Measurements from ENCODE around the gene DEFB129. TPM values are rescaled to one million over a fixed set of nuclear protein-coding genes. Genes with fewer than 3 reads are reported as not detected.

The DEFB129 gene
- polyA plus RNA-seq, 1 donor from 2014 or later, result not detected

- H3K36me3 ChIP-seq (ENCODE audit: insufficient read depth, low read length), result no peaks in the 10 kb centered on the region
- H3K9me3 ChIP-seq (ENCODE audit: low read length), result no peaks in the 10 kb centered on the region
- no peak overlapping the region for H3K4me2 ChIP-seq (ENCODE audit: low read length)
- H3K79me2 ChIP-seq (replicated peaks; ENCODE audit: insufficient read depth, low read length), result no peaks in the 10 kb centered on the region
- H3F3A ChIP-seq (ENCODE audit: insufficient read depth, low read length, poor library complexity, severe bottlenecking), result no peaks in the 10 kb centered on the region
- no peak overlapping the region for H3K27ac ChIP-seq (ENCODE audit: low read length)
- no peak overlapping the region for H3K9ac ChIP-seq (ENCODE audit: low read length)
- TF ChIP-seq TAF1 (IDR thresholded peaks at IDR 0.05; ENCODE audit: low read depth) (no peak), EZH2 (IDR thresholded peaks at IDR 0.05; ENCODE audit: borderline replicate concordance, insufficient read depth, low read length, poor library complexity, severe bottlenecking) (no peak), EP300 (conservative IDR thresholded peaks at IDR 0.05; ENCODE audit: poor library complexity, severe bottlenecking) (no peak), RAD21 (conservative IDR thresholded peaks at IDR 0.05) (no peak), MXI1 (conservative IDR thresholded peaks at IDR 0.05; ENCODE audit: poor library complexity, severe bottlenecking) (no peak), SMC3 (conservative IDR thresholded peaks at IDR 0.05; ENCODE audit: poor library complexity) (no peak), POLR2AphosphoS5 (IDR thresholded peaks at IDR 0.05) (no peak)
- TF ChIP-seq, protein P1, sequence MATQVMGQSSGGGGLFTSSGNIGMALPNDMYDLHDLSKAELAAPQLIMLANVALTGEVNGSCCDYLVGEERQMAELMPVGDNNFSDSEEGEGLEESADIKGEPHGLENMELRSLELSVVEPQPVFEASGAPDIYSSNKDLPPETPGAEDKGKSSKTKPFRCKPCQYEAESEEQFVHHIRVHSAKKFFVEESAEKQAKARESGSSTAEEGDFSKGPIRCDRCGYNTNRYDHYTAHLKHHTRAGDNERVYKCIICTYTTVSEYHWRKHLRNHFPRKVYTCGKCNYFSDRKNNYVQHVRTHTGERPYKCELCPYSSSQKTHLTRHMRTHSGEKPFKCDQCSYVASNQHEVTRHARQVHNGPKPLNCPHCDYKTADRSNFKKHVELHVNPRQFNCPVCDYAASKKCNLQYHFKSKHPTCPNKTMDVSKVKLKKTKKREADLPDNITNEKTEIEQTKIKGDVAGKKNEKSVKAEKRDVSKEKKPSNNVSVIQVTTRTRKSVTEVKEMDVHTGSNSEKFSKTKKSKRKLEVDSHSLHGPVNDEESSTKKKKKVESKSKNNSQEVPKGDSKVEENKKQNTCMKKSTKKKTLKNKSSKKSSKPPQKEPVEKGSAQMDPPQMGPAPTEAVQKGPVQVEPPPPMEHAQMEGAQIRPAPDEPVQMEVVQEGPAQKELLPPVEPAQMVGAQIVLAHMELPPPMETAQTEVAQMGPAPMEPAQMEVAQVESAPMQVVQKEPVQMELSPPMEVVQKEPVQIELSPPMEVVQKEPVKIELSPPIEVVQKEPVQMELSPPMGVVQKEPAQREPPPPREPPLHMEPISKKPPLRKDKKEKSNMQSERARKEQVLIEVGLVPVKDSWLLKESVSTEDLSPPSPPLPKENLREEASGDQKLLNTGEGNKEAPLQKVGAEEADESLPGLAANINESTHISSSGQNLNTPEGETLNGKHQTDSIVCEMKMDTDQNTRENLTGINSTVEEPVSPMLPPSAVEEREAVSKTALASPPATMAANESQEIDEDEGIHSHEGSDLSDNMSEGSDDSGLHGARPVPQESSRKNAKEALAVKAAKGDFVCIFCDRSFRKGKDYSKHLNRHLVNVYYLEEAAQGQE (IDR thresholded peaks at IDR 0.05; ENCODE audit: borderline replicate concordance), result no peak
- TF ChIP-seq, protein P2, sequence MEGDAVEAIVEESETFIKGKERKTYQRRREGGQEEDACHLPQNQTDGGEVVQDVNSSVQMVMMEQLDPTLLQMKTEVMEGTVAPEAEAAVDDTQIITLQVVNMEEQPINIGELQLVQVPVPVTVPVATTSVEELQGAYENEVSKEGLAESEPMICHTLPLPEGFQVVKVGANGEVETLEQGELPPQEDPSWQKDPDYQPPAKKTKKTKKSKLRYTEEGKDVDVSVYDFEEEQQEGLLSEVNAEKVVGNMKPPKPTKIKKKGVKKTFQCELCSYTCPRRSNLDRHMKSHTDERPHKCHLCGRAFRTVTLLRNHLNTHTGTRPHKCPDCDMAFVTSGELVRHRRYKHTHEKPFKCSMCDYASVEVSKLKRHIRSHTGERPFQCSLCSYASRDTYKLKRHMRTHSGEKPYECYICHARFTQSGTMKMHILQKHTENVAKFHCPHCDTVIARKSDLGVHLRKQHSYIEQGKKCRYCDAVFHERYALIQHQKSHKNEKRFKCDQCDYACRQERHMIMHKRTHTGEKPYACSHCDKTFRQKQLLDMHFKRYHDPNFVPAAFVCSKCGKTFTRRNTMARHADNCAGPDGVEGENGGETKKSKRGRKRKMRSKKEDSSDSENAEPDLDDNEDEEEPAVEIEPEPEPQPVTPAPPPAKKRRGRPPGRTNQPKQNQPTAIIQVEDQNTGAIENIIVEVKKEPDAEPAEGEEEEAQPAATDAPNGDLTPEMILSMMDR (IDR thresholded peaks at IDR 0.05; ENCODE audit: poor library complexity, severe bottlenecking), result no peak
- H3K9me2 ChIP-seq (ENCODE audit: insufficient read depth, low read length), result no peaks in the 10 kb centered on the region
- no peak overlapping the region for H3K4me3 ChIP-seq (ENCODE audit: low read length)
- H2AFZ ChIP-seq (ENCODE audit: low read depth, low read length), result no peak overlapping the region
- H3K27me3 ChIP-seq (ENCODE audit: insufficient read depth, low read depth, low read length), result no peaks in the 10 kb centered on the region
- no peaks in the 10 kb centered on the region for H4K20me1 ChIP-seq (ENCODE audit: insufficient read depth)
Measured at GRCh38 chr20:271528-271927, 44.5 kb downstream of the DEFB129 start.

DNA sequence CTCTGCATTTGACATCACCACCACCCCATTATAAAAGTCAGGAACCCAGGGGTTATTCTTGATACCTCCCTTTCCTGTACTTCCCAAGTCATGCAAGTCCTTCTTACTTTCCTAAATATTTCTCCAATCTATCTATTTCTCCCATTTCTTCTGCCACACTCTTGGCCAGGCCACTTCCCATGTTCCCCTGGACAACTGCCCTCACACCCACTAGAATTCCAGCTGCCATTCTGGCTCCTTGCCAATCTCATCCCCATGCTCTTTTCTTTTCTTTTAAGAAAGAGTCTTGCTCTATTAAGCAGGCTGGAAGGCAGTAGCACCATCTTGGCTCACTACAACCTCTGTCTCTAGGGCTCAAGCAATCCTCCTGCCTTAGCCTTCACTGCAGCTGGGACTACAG, 45.7 kb downstream of the DEFB129 start:
- H4K20me1 ChIP-seq (ENCODE audit: insufficient read depth), result no peaks in the 10 kb centered on the region
- H3K36me3 ChIP-seq (ENCODE audit: insufficient read depth, low read length), result no peaks in the 10 kb centered on the region
- no peaks in the 10 kb centered on the region for H3F3A ChIP-seq (ENCODE audit: insufficient read depth, low read length, poor library complexity, severe bottlenecking)
- no peak overlapping the region for H3K4me3 ChIP-seq (ENCODE audit: low read length)
- TF ChIP-seq POLR2AphosphoS5 (IDR thresholded peaks at IDR 0.05) (no peak), RAD21 (conservative IDR thresholded peaks at IDR 0.05) (no peak), EP300 (conservative IDR thresholded peaks at IDR 0.05; ENCODE audit: poor library complexity, severe bottlenecking) (no peak), EZH2 (IDR thresholded peaks at IDR 0.05; ENCODE audit: borderline replicate concordance, insufficient read depth, low read length, poor library complexity, severe bottlenecking) (no peak), SMC3 (conservative IDR thresholded peaks at IDR 0.05; ENCODE audit: poor library complexity) (no peak), MXI1 (conservative IDR thresholded peaks at IDR 0.05; ENCODE audit: poor library complexity, severe bottlenecking) (no peak), TAF1 (IDR thresholded peaks at IDR 0.05; ENCODE audit: low read depth) (no peak)
- TF ChIP-seq, protein P1 (IDR thresholded peaks at IDR 0.05; ENCODE audit: borderline replicate concordance), result no peak
- TF ChIP-seq, protein P2 (IDR thresholded peaks at IDR 0.05; ENCODE audit: poor library complexity, severe bottlenecking), result no peak
- H3K79me2 ChIP-seq (replicated peaks; ENCODE audit: insufficient read depth, low read length), result no peaks in the 10 kb centered on the region
- no peak overlapping the region for H3K4me2 ChIP-seq (ENCODE audit: low read length)
- H3K9ac ChIP-seq (ENCODE audit: low read length), result no peak overlapping the region
- no peaks in the 10 kb centered on the region for H3K27me3 ChIP-seq (ENCODE audit: insufficient read depth, low read depth, low read length)
- H3K27ac ChIP-seq (ENCODE audit: low read length), result no peak overlapping the region
- H3K9me3 ChIP-seq (ENCODE audit: low read length), result no peaks in the 10 kb centered on the region
- no peaks in the 10 kb centered on the region for H3K9me2 ChIP-seq (ENCODE audit: insufficient read depth, low read length)
- no peak overlapping the region for H2AFZ ChIP-seq (ENCODE audit: low read depth, low read length)
